Stimulated activated CD4-positive, alpha-beta T cell treated with anti-CD3 and anti-CD28 coated beads, Interleukin-12 subunit alpha, Interleukin-12 subunit beta, amount 100 ng/mL, for 24 hours (primary cell): Measurements from ENCODE around the gene ZCCHC8.
"Not testable (repeated sequence)": the region's sequence is repeated elsewhere in the genome, so short reads cannot be mapped to it uniquely, and the experiment has no call there.

Source experiments
- DNase-seq, 2 experiments: peaks; one replicate each; pipeline ENCODE4 v3.0.0-alpha.2; 2020; ENCODE audit warnings: low read depth in 2 of 2

ZCCHC8 gene

DNA sequence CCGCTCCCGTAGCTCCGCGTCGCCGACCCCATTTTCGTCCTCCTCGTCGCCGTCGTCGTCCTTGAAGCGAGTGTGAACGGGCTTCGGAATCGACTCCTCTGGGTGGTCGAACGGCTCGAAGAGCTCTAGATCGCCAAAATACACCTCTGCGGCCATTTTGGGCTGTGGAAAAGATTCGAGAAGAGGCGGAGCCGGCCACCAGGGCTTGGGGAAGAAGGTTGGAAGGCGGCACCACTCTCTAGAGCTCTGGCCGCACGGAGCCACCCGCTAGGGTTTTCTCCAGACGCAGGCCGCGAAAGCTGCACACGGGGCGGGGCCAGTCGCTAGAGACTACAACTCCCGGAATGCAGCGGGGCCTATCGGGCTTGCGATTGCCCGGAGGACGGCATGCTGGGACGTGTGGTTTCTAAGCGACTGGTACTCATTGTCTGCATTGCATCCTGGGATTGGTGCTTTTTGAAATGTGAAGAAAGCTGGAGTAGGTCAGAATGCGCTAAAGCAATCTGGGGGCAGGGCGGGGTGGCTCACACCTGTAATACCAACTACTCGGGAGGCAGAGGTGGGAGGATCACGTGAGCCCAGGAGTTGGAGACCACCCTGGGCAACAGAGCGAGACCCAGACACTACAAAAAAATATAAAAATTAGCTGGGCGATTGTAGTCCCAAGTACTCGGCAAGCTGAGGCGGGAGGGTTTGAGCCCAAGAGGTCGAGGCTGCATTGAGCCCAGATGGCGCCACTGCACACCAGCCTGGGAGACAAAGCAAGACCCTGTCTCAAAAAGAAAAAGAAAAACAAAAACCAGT is at the start of gene ZCCHC8:
Gene ZCCHC8, minus strand, starts transcription at position 248 of the 804 bp plus-strand sequence. Its CDS starts 92 bp downstream, at position 156.
- DNase-seq = peak; percentile 95 to 97

DNA sequence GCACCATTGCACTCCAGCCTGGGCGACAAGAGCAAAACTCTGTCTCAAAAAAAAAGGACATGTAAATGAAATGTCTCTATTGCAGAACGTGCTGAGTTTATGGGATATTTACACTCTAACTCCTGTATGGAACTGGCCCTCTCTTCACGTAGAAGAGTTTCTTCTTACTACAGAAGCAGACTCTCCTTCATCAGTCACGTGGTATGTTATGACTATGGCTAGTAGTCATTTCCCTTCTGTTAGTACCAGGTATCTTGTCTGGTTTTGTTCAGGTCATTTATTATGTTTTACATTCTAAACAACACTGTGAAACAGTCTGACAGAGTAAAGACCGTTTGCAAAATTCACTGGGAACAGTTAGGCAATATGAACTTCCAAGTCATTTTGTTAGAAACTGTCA is 46.6 kb upstream of the ZCCHC8 start:
- no peak for DNase-seq

DNA sequence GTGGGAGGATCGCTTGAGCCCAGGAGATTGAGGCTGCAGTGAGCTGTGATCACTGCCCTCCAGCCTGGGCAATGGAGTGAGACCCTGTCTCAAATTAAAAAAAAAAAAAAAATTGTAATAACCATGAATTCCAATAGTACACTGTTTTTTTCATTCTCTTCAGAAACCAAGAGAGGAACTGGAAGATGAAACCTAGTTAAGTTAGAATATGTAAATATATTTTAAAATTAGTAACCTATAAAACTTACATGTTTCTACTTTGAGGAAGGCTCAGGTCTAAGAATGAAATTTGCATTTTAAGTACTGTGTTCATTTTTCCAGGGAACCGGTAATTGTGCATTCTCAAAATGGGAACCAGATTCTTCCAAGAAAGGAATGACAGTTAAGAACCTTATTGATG is 45.1 kb upstream of the ZCCHC8 start:
- DNase-seq = no peak

DNA sequence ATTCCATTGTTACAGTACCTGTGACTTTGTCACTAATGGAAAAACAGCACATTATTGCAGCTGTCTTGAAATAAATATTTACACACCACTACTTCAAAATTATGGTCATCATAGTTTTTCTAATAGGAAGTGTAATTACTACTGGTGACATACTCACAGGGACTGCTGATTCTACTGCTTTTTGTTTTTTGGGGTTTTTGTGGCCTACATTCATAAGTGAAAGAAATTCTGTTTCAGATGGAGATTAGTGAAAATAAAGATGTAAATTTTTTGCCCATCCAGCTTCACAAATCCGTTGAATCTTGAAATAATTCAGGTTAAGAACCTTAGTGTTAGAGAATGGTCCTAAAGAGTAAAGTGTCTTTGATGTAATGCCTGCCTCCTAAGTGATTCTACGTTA is 43.8 kb upstream of the ZCCHC8 start:
- no peak for DNase-seq

DNA sequence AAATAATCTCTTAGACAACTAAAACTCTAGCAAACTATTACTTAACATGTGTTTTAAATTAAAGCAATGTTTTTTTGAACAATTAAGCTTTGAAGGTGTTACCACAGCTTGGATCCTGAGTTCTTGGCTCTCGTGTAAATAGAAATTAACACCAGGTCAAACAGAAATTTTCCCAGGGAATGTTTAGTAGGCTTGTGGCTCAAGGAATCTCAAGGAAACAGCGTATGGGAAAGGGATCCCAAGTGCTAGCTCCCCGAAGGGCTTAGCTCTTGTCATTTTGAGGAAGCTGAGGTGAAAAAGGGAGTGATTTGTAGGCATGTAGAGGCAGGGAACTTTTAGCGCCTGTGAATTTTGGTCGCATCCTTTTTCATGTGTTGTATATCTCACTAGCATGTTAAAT is 37.8 kb upstream of the ZCCHC8 start:
- no peak for DNase-seq

DNA sequence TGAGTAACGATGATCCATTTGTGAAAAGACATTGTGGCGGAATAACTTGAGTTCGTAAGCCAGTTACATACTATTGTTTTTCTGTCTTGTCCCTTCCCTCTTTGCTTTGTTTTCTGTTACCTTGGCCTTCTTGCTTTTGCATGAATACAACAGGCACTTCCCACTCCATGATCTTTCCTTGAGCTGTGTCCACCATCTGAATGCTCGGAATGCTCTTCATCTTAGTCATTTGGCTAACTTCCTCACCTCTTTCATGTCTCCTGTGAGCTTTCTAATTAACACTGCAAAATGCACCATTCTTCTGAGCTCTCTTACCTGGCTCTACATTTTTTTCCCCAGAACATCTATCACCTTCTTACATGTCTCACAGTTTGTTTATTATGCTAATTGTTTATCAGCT is 36.3 kb upstream of the ZCCHC8 start:
- no peak for DNase-seq

DNA sequence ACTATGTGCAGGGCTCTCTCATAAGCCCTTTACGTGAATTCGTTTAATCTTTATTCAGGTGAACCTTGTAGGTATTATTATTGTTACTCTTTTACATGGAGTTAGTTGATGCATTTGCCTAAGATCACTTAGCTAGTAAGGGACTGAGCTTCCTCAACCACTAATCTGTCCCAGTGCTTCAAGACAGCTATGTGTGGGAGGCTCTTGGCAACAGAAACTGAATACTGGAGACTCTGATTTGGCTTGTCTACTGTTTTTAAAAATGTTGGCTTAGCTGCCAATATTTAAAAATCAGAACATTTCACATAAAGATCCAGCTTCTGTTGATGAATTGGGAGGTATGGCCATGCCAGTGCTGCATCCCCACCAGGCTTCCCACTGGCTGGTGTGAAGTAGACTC is 33.1 kb upstream of the ZCCHC8 start:
- DNase-seq = no peak

DNA sequence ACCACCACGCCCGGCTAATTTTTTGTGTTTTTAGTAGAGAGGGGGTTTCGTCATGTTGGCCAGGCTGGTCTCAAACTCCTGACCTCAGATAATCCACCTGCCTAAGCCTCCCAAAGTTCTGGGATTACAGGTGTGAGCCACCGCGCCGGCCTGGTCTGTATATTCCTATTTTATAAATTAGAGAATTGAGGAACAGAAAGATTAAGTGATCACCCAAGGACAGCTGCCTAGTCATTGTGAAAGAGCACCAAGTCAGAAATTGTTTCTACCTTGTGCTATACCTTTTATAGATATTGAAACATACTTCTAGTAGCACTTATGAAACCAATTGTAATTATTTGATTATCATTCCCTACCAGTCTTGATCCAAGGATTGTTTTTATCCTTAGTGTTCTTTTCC is 28.3 kb upstream of the ZCCHC8 start:
- DNase-seq = no peak

DNA sequence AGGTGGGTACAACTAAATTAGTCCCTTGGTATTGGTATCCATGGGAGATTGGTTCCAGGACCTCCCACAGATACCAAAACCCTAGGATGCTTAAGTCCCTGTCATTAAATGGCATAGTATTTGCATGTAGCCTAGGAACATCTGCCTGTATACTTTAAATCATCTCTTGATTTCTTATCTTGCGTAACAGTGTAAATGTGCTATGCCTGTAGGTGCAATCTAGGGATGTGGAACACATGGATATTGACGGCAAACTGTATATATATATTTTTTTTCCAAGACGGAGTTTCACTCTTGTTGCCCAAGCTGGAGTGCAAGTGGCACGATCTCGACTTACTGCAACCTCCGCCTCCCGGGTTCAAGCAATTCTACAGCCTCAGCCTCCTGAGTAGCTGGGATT is 27.9 kb upstream of the ZCCHC8 start:
- DNase-seq = no peak

DNA sequence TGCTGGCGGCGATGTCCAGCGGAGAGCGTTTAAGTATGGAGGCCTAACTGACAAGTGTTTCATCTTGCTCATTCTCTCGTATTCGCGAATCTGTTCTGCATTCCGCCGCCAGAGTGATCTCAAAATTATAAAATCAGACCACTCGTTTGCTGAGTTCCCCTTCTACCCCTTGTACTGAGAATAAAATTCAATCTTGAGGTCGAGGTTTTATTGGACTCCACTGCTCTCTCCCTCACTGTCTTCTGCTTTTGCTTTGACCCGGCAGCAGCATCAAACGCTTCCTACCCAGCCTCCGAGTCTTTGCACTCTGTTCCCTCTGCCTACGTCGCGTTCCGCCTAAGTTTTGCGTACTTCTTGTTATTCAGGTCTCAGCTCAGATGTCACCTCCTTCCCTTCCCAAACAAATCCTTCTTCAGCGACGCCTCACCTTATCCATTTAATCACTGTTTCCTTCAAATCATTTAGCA is 26.8 kb upstream of the ZCCHC8 start:
- peak in 1 of 2 experiments; percentile 22 for DNase-seq

GRCh38 chr12:122526683-122527477 is 26.1 kb upstream of the ZCCHC8 start, which contains the start of the genes KNTC1 and RSRC2:
TSS of gene KNTC1 (plus strand) at chr12:122527249. CDS start at chr12:122530064, 2,815 bp downstream.
TSS of gene RSRC2 (minus strand) at chr12:122526936. CDS start at chr12:122526853, 83 bp downstream.
- DNase-seq = peak; percentile 97

DNA sequence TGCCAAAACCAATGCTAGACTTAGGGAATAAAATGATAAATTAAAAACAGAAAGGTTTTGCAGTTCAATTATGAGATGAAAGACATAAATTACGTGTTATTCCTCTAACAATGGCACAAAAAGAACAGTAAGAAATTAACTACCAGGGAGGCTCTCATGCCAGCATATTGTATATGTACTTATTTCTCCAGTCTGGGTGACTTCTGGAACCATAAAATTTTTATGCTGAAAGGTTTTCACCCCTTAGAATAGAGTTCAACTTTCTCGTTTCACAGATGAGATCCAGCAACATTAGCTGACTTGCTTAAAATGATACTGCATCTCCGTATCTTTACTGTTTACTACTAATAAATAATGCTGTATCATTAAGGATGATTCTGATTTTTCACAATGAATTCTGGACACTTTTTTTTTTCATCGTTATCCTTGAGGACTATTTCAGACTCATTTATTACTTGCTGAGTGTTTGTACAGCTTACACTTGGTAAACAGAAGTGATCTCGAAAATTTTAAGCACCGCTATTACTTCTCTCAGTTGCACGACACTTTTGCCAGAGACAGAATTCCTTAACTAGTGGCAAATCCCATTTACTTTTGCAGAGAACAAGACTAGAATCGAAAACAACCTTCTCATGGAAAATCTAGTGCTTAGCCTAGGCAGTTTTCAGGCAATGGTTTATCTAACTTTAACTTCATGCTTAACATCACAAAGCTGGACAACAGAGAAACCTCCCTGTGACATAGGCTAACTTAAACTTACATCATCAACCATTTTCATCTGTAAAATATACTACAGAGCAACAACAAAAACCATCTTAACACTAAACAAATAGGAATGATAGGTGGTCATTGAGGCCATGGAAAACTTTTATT is 23.4 kb upstream of the ZCCHC8 start:
- DNase-seq = no peak

GRCh38 chr12:122523280-122523679 is 22.5 kb upstream of the ZCCHC8 start:
- DNase-seq = no peak

DNA sequence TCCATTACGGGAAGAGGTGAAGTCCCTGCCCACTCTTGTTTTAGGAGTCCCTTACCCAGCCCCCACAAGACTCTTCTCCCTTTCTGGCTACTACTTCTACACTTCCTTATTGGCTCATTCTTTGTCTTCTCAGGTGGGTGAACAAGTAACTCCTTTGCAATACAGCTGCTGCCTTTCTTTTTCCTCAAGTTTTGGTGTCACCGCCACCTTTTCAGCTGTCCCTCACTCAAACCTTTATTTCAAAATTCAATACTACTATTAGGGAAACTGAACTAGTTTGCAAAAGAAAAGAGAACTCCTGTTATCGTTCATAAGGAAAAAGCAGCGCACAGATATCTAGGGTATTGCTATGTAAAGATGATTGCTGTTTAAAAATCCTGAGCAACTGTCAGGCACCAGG is 19.9 kb upstream of the ZCCHC8 start:
- DNase-seq = no peak

- DNase-seq = no peak
These were observed 18.7 kb upstream of the ZCCHC8 start for GRCh38 chr12:122519418-122519817.

- no peak for DNase-seq
These were observed 18.2 kb upstream of the ZCCHC8 start for GRCh38 chr12:122518908-122519307.

DNA sequence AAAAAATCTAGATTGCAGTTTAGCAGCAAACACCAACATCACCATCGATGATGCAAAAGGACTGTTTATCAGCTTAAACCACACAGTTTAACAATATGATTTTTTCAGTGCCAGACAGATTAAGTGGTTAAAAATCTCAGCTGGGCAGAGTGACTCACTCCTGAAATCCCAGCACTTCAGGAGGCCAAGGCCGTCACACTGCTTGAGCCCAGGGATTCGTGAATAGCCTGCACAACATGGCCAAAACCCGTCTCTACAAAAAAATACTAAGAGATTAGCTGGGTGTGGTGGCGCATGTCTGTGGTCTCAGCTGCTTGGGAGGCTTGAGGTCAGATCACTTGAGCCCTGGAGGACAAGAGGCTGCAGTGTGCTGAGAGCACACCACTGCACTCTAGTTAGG is 17.1 kb upstream of the ZCCHC8 start:
- DNase-seq = no peak

DNA sequence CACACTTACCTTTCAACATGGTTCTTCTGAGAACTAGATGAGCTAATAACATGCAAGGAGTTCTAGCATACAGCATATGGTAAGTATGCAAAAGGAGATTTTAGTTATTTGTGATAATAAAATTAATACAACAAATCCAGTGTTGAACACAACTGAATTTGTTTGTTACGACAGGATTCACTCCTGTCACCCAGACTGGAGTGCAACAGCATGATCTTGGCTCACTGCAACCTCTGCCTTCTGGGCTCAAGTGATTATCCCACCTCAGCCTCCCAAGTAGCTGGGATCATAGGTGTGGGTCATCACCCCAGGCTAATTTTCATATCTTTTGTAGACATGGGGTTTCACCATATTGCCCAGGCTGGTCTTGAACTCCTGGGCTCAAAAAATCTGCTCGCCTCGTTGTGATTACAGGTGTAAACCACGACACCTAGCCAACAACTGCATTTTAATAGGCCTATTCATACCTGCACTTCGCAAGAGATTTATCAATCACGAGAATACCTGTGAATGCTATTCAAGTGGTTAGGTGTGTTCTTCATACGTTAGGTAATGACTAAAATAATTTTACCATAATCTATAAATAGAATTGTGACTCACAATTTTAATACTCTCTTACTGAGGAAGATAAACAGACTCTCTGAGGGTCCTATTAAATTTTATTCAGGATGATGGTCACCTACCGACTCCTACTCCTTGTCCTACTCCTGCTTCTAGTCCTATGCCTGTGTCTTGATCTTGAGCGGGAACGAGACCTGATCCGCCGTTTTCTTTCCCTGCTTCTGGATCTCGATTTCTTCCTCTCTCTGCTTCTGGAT is 16.0 kb upstream of the ZCCHC8 start:
- no peak for DNase-seq

DNA sequence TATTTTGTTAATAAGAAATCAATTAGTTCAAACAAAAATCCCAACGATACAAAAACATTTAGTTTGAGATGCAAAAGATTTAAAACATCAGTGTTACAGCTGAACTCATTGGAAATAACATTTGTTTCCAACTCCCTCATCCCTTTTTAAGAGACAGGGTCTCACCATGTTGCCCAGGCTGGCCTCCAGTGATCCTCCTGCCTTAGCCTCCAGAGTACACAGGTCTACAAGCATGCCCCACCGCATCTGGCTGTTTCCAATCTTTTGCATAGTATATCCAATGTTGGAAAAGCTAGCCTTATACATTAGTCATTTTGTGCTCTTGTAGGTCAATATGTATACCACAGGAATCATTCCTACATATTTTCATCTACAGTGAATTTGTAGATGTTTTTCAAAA is 14.5 kb upstream of the ZCCHC8 start:
- no peak for DNase-seq

- DNase-seq = no peak
These were observed 12.9 kb upstream of the ZCCHC8 start for GRCh38 chr12:122513660-122514059.

DNA sequence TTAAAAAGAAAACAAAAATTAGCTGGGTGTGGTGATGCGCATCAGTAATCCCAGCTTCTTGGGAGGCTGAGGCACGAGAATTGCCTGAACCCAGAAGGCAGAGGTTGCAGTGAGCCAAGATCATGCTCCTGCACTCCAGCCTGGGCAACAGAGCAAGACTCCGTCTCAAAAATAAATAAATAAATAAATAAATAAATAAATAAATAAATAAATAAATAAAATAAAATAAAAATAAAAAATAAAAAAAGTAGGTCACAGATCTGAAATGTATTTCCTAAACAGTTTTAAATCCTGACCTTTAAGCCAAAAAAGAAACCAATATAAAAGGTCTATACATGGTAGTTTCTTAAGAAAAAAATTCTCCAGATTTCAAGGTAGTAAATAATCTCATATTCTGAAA is 12.3 kb upstream of the ZCCHC8 start:
- DNase-seq = not testable (repeated sequence)
